BE2C (cell line): ENCODE measurements around the gene AXIN1.

Source experiments
- DNase-seq: peaks from one replicate; pipeline ENCODE4 v3.0.0-alpha.2; 2020
- H3K27me3 ChIP-seq: fragments of 250-450 bp; sonication (Bioruptor Pico); 2 replicates; pipeline ENCODE4 v1.5.1; 2020; ENCODE audit warnings: mild to moderate bottlenecking
- H3K36me3 ChIP-seq: fragments of 250-450 bp; sonication (Bioruptor Pico); 2 replicates; pipeline ENCODE4 v1.5.1; 2020; ENCODE audit warnings: mild to moderate bottlenecking
- H3K4me1 ChIP-seq: fragments of 250-450 bp; sonication (Bioruptor Pico); 2 replicates; pipeline ENCODE4 v1.5.1; 2020
- H3K4me3 ChIP-seq: 2 replicates; pipeline ENCODE4 v1.5.1; 2011; ENCODE audit warnings: low read depth, low read length
- H3K9me3 ChIP-seq: fragments of 250-450 bp; sonication (Bioruptor Pico); 2 replicates; pipeline ENCODE4 v1.5.1; 2020
- CTCF ChIP-seq: IDR thresholded peaks from 2 replicates; pipeline ENCODE4 v1.5.1; 2012; ENCODE audit warnings: mild to moderate bottlenecking, low read depth, low read length

Gene AXIN1

GRCh38 chr16:325375-326145 lies 27.0 kb downstream of the AXIN1 start:
- Histone ChIP-seq H3K9me3 (no peaks in the 10 kb centered on the region), H3K27me3 (no peaks in the 10 kb centered on the region), H3K4me1 (no peaks in the 10 kb centered on the region), H3K4me3 (no peak overlapping the region), H3K36me3 (no peaks in the 10 kb centered on the region)
- no peak for DNase-seq
- no peak for TF ChIP-seq CTCF

GRCh38 chr16:324451-325334 lies 27.8 kb downstream of the AXIN1 start:
- no peak for DNase-seq
- TF ChIP-seq CTCF, result no peak
- Histone ChIP-seq H3K36me3 (no peaks in the 10 kb centered on the region), H3K4me3 (no peak overlapping the region), H3K9me3 (no peaks in the 10 kb centered on the region), H3K27me3 (no peaks in the 10 kb centered on the region), H3K4me1 (no peaks in the 10 kb centered on the region)

GRCh38 chr16:324201-324450 lies 28.4 kb downstream of the AXIN1 start:
- no peak for DNase-seq
- Histone ChIP-seq H3K9me3 (no peaks in the 10 kb centered on the region), H3K4me1 (no peaks in the 10 kb centered on the region), H3K36me3 (no peaks in the 10 kb centered on the region), H3K4me3 (no peak overlapping the region), H3K27me3 (no peaks in the 10 kb centered on the region)
- TF ChIP-seq CTCF, result no peak

GRCh38 chr16:322476-323143 lies 29.9 kb downstream of the AXIN1 start:
- DNase-seq, result no peak
- no peak for TF ChIP-seq CTCF
- Histone ChIP-seq H3K36me3 (no peaks in the 10 kb centered on the region), H3K9me3 (no peaks in the 10 kb centered on the region), H3K4me1 (no peaks in the 10 kb centered on the region; the same call in 1 of the 2 replicates), H3K4me3 (no peak overlapping the region), H3K27me3 (no peaks in the 10 kb centered on the region)

GRCh38 chr16:321532-321931 lies 31.0 kb downstream of the AXIN1 start:
- no peak for TF ChIP-seq CTCF
- H3K4me3 ChIP-seq, result no peak overlapping the region
- no peaks in the 10 kb centered on the region for H3K36me3 ChIP-seq
- H3K4me1 ChIP-seq, result no peaks in the 10 kb centered on the region; the same call in 1 of the 2 replicates
- H3K27me3 ChIP-seq, result no peaks in the 10 kb centered on the region
- no peak for DNase-seq
- H3K9me3 ChIP-seq, result no peaks in the 10 kb centered on the region
